ENCODE data around the gene TMEM192. TPM values are rescaled to one million over a fixed set of nuclear protein-coding genes. Genes with fewer than 3 reads are reported as not detected.
"Not testable (repeated sequence)": the region's sequence is repeated elsewhere in the genome, so short reads cannot be mapped to it uniquely, and the experiment has no call there.

The TMEM192 gene
- total and polyA plus RNA-seq, 2 of the 13 experiments (the other 11 are each of a cell fraction or from before 2014, with no cell fraction given) = 19.8 to 19.9 TPM

- WGBS (ENCODE audit: low lambda C conversion rate) = 90% methylated on average over 9 of the region's 11 CpGs
- not testable (repeated sequence) for H4K20me1 ChIP-seq (ENCODE audit: insufficient read depth, low read length)
These were observed 39.3 kb downstream of the TMEM192 start for GRCh38 chr4:165073346-165073745.

DNA sequence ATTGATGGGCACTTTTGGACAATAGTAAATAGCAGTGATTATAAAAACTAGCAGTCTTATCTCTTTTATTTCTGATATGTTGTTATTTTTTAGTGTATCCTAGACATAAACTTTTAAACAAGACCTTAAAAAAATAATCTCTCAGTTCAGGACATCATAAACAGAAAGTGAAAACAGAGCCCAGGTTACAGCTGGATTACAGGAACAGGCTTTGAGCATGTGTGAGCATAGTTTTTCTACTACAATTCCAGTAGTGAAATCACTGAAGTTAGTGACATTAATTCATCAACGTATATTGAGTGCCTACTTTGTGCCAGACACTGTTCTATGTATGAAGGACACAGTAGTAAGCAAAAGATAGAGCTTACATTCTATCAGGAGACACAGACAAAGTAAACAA, 42.1 kb downstream of the TMEM192 start:
- Histone ChIP-seq H3K4me3 (replicated peaks in 1 of 3; ENCODE audit: insufficient read depth in 1 of 3, low read depth in 2 of 3, low read length in 3 of 3) (no peak overlapping the region), H3K9me3 (ENCODE audit: low read length) (no peaks in the 10 kb centered on the region), H3K4me2 (ENCODE audit: low read depth, low read length) (no peak overlapping the region), H3K27me3 (ENCODE audit: control insufficient read depth in 1 of 2, insufficient read depth in 2 of 2, low read length in 2 of 2) (no peaks in the 10 kb centered on the region), H4K20me1 (ENCODE audit: insufficient read depth, low read length) (no peaks in the 10 kb centered on the region), H3K27ac (ENCODE audit: extremely low read length, insufficient read depth, low read length) (no peak overlapping the region), H3K4me1 (ENCODE audit: insufficient read depth, low read length) (no peaks in the 10 kb centered on the region), H3K79me2 (ENCODE audit: insufficient read depth, low read length) (no peaks in the 10 kb centered on the region), H3K36me3 (replicated peaks in 1 of 2; ENCODE audit: control insufficient read depth in 1 of 2, insufficient read depth in 2 of 2, low read length in 2 of 2) (no peaks in the 10 kb centered on the region), H3K9ac (ENCODE audit: insufficient read depth, low read depth, low read length) (no peak overlapping the region), H2AFZ (ENCODE audit: low read length) (no peak overlapping the region)
- intact Hi-C loops (cut with micrococcal nuclease; ENCODE audit: unreplicated experiment) (no loop called here), in situ Hi-C loops (cut with HindIII; ENCODE audit: extremely low pct_ligation_motif_present, low pct_unique_long_range_greater_than_20kb) (no loop called here)
- FAIRE-seq (no peak), ATAC-seq (no peak), DNase-seq (ENCODE audit: low spot score) (no peak)
- ChIA-PET CTCF (ENCODE audit: low intra/inter-chr PET ratio, low total read pairs) (no interaction called here), POLR2A (no interaction called here)
- 20% methylated on average over 1 of the region's 1 CpG for WGBS (ENCODE audit: low lambda C conversion rate)
- BruUV-seq (replicated peaks) = no TSS peak
- TF ChIP-seq CENPT (CRISPR knock-in tag; IDR thresholded peaks at IDR 0.05; ENCODE audit: low read depth) (no peak), ZNF790 (CRISPR knock-in tag; IDR thresholded peaks at IDR 0.05; ENCODE audit: borderline replicate concordance) (no peak), LBX2 (CRISPR knock-in tag; IDR thresholded peaks at IDR 0.05; ENCODE audit: borderline replicate concordance) (no peak), HHEX (CRISPR knock-in tag; IDR thresholded peaks at IDR 0.05) (no peak), U2AF2 (IDR thresholded peaks at IDR 0.05; ENCODE audit: low read depth, low read length) (no peak), CEBPB (IDR thresholded peaks at IDR 0.05; ENCODE audit: borderline replicate concordance, low read depth, low read length) (no peak), ZNF781 (CRISPR knock-in tag; IDR thresholded peaks at IDR 0.05; ENCODE audit: borderline replicate concordance, not compliant biosample characterization) (no peak), ZNF598 (CRISPR knock-in tag; IDR thresholded peaks at IDR 0.05; ENCODE audit: borderline replicate concordance) (no peak), KDM6A (CRISPR knock-in tag; IDR thresholded peaks at IDR 0.05; ENCODE audit: low read depth) (no peak), BORCS8-MEF2B (CRISPR knock-in tag; IDR thresholded peaks at IDR 0.05) (no peak), NR1H2 (CRISPR knock-in tag; IDR thresholded peaks at IDR 0.05; ENCODE audit: borderline replicate concordance, low read depth) (no peak), SCMH1 (CRISPR knock-in tag; IDR thresholded peaks at IDR 0.05; ENCODE audit: borderline replicate concordance) (no peak), ZNF552 (CRISPR knock-in tag; IDR thresholded peaks at IDR 0.05; ENCODE audit: borderline replicate concordance) (no peak)
- TF ChIP-seq, protein P1, sequence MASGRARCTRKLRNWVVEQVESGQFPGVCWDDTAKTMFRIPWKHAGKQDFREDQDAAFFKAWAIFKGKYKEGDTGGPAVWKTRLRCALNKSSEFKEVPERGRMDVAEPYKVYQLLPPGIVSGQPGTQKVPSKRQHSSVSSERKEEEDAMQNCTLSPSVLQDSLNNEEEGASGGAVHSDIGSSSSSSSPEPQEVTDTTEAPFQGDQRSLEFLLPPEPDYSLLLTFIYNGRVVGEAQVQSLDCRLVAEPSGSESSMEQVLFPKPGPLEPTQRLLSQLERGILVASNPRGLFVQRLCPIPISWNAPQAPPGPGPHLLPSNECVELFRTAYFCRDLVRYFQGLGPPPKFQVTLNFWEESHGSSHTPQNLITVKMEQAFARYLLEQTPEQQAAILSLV (CRISPR knock-in tag; IDR thresholded peaks at IDR 0.05; ENCODE audit: borderline replicate concordance) = no peak
- TF ChIP-seq, protein P2, sequence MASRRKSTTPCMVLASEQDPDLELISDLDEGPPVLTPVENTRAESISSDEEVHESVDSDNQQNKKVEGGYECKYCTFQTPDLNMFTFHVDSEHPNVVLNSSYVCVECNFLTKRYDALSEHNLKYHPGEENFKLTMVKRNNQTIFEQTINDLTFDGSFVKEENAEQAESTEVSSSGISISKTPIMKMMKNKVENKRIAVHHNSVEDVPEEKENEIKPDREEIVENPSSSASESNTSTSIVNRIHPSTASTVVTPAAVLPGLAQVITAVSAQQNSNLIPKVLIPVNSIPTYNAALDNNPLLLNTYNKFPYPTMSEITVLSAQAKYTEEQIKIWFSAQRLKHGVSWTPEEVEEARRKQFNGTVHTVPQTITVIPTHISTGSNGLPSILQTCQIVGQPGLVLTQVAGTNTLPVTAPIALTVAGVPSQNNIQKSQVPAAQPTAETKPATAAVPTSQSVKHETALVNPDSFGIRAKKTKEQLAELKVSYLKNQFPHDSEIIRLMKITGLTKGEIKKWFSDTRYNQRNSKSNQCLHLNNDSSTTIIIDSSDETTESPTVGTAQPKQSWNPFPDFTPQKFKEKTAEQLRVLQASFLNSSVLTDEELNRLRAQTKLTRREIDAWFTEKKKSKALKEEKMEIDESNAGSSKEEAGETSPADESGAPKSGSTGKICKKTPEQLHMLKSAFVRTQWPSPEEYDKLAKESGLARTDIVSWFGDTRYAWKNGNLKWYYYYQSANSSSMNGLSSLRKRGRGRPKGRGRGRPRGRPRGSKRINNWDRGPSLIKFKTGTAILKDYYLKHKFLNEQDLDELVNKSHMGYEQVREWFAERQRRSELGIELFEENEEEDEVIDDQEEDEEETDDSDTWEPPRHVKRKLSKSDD (CRISPR knock-in tag; IDR thresholded peaks at IDR 0.05; ENCODE audit: low read depth) = no peak

More at GRCh38 chr4:165073346-165073745, 39.3 kb downstream of the TMEM192 start:
- in situ Hi-C loops (cut with HindIII; ENCODE audit: extremely low pct_ligation_motif_present, low pct_unique_long_range_greater_than_20kb); H3K9me3 ChIP-seq (ENCODE audit: low read length); H3K9ac ChIP-seq (ENCODE audit: insufficient read depth, low read depth, low read length); H3K27ac ChIP-seq (ENCODE audit: extremely low read length, insufficient read depth, low read length); CTCF ChIA-PET (ENCODE audit: low intra/inter-chr PET ratio, low total read pairs); intact Hi-C loops (cut with micrococcal nuclease; ENCODE audit: unreplicated experiment); H3K27me3 ChIP-seq (ENCODE audit: control insufficient read depth in 1 of 2, insufficient read depth in 2 of 2, low read length in 2 of 2); H3K4me1 ChIP-seq (ENCODE audit: insufficient read depth, low read length); POLR2A ChIA-PET; BruUV-seq (replicated peaks); H2AFZ ChIP-seq (ENCODE audit: low read length); H3K79me2 ChIP-seq (ENCODE audit: insufficient read depth, low read length); H3K36me3 ChIP-seq (replicated peaks in 1 of 2; ENCODE audit: control insufficient read depth in 1 of 2, insufficient read depth in 2 of 2, low read length in 2 of 2); H3K4me2 ChIP-seq (ENCODE audit: low read depth, low read length); FAIRE-seq; ATAC-seq; DNase-seq (ENCODE audit: low spot score); H3K4me3 ChIP-seq (replicated peaks in 1 of 3; ENCODE audit: insufficient read depth in 1 of 3, low read depth in 2 of 3, low read length in 3 of 3): not testable (repeated sequence)

Data from HepG2 (cell line).